Neuronal stem cell (in vitro differentiated cells): Measurements from ENCODE around the gene CAST.

Source experiments
- DNase-seq: peaks from one replicate; pipeline ENCODE4 v3.0.0-alpha.2; 2013; ENCODE audit warnings: low spot score
- H2AFZ ChIP-seq: one replicate; pipeline ENCODE4 v1.6.1; 2013; ENCODE audit warnings: mild to moderate bottlenecking, low read length, inconsistent platforms
- H2AK5ac ChIP-seq: 2 replicates; pipeline ENCODE4 v1.6.1; 2013; ENCODE audit warnings: low read depth, mild to moderate bottlenecking, inconsistent platforms, low read length, moderate library complexity, mixed read lengths
- H2BK120ac ChIP-seq: 2 replicates; pipeline ENCODE4 v1.6.1; 2013; ENCODE audit warnings: low read depth, mild to moderate bottlenecking, inconsistent platforms, low read length, moderate library complexity, mixed read lengths
- H2BK12ac ChIP-seq: one replicate; pipeline ENCODE4 v1.6.1; 2013; ENCODE audit warnings: low read length, inconsistent platforms
- H2BK15ac ChIP-seq: 2 replicates; pipeline ENCODE4 v1.6.1; 2013; ENCODE audit warnings: mild to moderate bottlenecking, low read length, inconsistent platforms, mixed read lengths
- H2BK5ac ChIP-seq: one replicate; pipeline ENCODE4 v1.6.1; 2013; ENCODE audit warnings: inconsistent platforms, mild to moderate bottlenecking, low read length, moderate library complexity
- H3K14ac ChIP-seq: one replicate; pipeline ENCODE4 v1.6.1; 2013; ENCODE audit warnings: low read length, inconsistent platforms
- H3K18ac ChIP-seq: 2 replicates; pipeline ENCODE4 v1.6.1; 2013; ENCODE audit warnings: low read length, inconsistent platforms
- H3K23ac ChIP-seq: 2 replicates; pipeline ENCODE4 v1.6.1; 2013; ENCODE audit warnings: low read depth, mild to moderate bottlenecking, mixed read lengths, low read length, inconsistent platforms; ENCODE audit not compliant: poor library complexity
- H3K27ac ChIP-seq: replicated peaks from 3 replicates; pipeline ENCODE4 v1.5.1; 2013; ENCODE audit warnings: low read length, inconsistent platforms
- H3K27me3 ChIP-seq, 3 experiments: 2 replicates each; pipeline ENCODE4 v1.6.1; 2013; ENCODE audit warnings: low read length in 3 of 3, mild to moderate bottlenecking in 2 of 3, inconsistent platforms in 1 of 3, low read depth in 1 of 3, mixed read lengths in 1 of 3, moderate library complexity in 1 of 3; ENCODE audit not compliant: control insufficient read depth in 3 of 3, insufficient read depth in 3 of 3
- H3K36me3 ChIP-seq, 2 donors: replicated peaks in 1 of 2; 2 replicates each; pipeline ENCODE4 v1.6.1; 2013; ENCODE audit warnings: low read length in 2 of 2; ENCODE audit not compliant: control insufficient read depth in 2 of 2, insufficient read depth in 2 of 2
- H3K4ac ChIP-seq: 2 replicates; pipeline ENCODE4 v1.6.1; 2013; ENCODE audit warnings: inconsistent platforms, mild to moderate bottlenecking, low read length, moderate library complexity
- H3K4me1 ChIP-seq, 2 donors: 1 replicate in 1 of 2; 2 replicates in 1 of 2; pipeline ENCODE4 v1.6.1; 2013; ENCODE audit warnings: low read length in 2 of 2, low read depth in 1 of 2; ENCODE audit not compliant: control insufficient read depth in 2 of 2, insufficient read depth in 1 of 2
- H3K4me2 ChIP-seq: one replicate; pipeline ENCODE4 v1.6.1; 2013; ENCODE audit warnings: mild to moderate bottlenecking, low read length, inconsistent platforms; ENCODE audit not compliant: insufficient read depth, poor library complexity, severe bottlenecking
- H3K4me3 ChIP-seq, 2 donors: 2 replicates each; pipeline ENCODE4 v1.5.1; 2013; ENCODE audit warnings: low read length in 2 of 2, mild to moderate bottlenecking in 2 of 2, inconsistent platforms in 1 of 2, moderate library complexity in 1 of 2
- H3K79me1 ChIP-seq: one replicate; pipeline ENCODE4 v1.6.1; 2013; ENCODE audit warnings: low read depth, mild to moderate bottlenecking, inconsistent platforms, low read length, moderate library complexity
- H3K9ac ChIP-seq: one replicate; pipeline ENCODE4 v1.6.1; 2013; ENCODE audit warnings: mild to moderate bottlenecking, low read depth, low read length, inconsistent platforms; ENCODE audit not compliant: poor library complexity
- H3K9me3 ChIP-seq, 2 donors: replicated peaks in 1 of 2; 2 replicates each; pipeline versions ENCODE3 to v1.6.1; 2013; ENCODE audit warnings: low read length in 2 of 2, mild to moderate bottlenecking in 2 of 2, inconsistent platforms in 1 of 2, low read depth in 1 of 2, mixed read lengths in 1 of 2, moderate library complexity in 1 of 2; ENCODE audit not compliant: control insufficient read depth in 2 of 2, insufficient read depth in 1 of 2
- H4K8ac ChIP-seq: one replicate; pipeline ENCODE4 v1.6.1; 2013; ENCODE audit warnings: low read depth, mild to moderate bottlenecking, inconsistent platforms, low read length, moderate library complexity
- H4K91ac ChIP-seq: one replicate; pipeline ENCODE4 v1.6.1; 2013; ENCODE audit warnings: low read length, low read depth, mild to moderate bottlenecking, inconsistent platforms; ENCODE audit not compliant: poor library complexity
- WGBS, 2 donors: extraction: QIAGEN DNeasy Blood & Tissue Kit; methylation state at CpG; one replicate each; pipeline ENCODE4 v1.1.7; 2013; ENCODE audit warnings: missing lambda C conversion rate in 2 of 2, mixed read lengths in 1 of 2; ENCODE audit not compliant: insufficient read length in 2 of 2, insufficient replicate concordance in 1 of 2; ENCODE audit errors: extremely low coverage in 2 of 2; 5-methylcytosine and 5-hydroxymethylcytosine counted together

The CAST gene

GRCh38 chr5:96657068-96657467 is 5.1 kb upstream of the CAST start:
- Histone ChIP-seq H2BK12ac (no peak overlapping the region), H3K9ac (no peak overlapping the region), H2BK5ac (no peak overlapping the region), H4K91ac (no peak overlapping the region), H3K27ac (no peak overlapping the region), H3K27me3 (peaks cover 0 to 15% (median 6%) of the 10 kb centered on the region in 3 experiments), H3K4me3 (no peak overlapping the region), H3K18ac (no peak overlapping the region), H4K8ac (no peak overlapping the region), H3K23ac (no peak overlapping the region), H3K4me1 (peaks cover 3 to 8% of the 10 kb centered on the region in 2 donors), H2BK15ac (no peak overlapping the region), H3K9me3 (no peaks in the 10 kb centered on the region), H3K4ac (no peak overlapping the region), H2AFZ (no peak overlapping the region), H3K4me2 (no peak overlapping the region), H2BK120ac (no peak overlapping the region), H3K79me1 (no peaks in the 10 kb centered on the region), H3K14ac (no peak overlapping the region), H2AK5ac (no peak overlapping the region), H3K36me3 (no peaks in the 10 kb centered on the region)
- no CpG with 5 or more reads among the region's 3 CpGs for WGBS, 2 donors
- DNase-seq = no peak

GRCh38 chr5:96658272-96658671 is 3.9 kb upstream of the CAST start:
- no peak overlapping the region for H2AK5ac ChIP-seq
- peak; percentile 32 for DNase-seq
- H3K4ac ChIP-seq = no peak overlapping the region
- H3K4me2 ChIP-seq = no peak overlapping the region
- no peaks in the 10 kb centered on the region for H3K9me3 ChIP-seq
- no CpG with 5 or more reads among the region's 1 CpG for WGBS, 2 donors
- H3K4me3 ChIP-seq = no peak overlapping the region
- no peak overlapping the region for H4K91ac ChIP-seq
- H2BK15ac ChIP-seq = no peak overlapping the region
- peaks cover 0 to 15% (median 10%) of the 10 kb centered on the region in 3 experiments for H3K27me3 ChIP-seq
- H2BK120ac ChIP-seq = no peak overlapping the region
- H3K23ac ChIP-seq = no peak overlapping the region
- peaks cover 3 to 8% of the 10 kb centered on the region in 2 donors for H3K4me1 ChIP-seq
- H3K27ac ChIP-seq = no peak overlapping the region
- H3K79me1 ChIP-seq = no peaks in the 10 kb centered on the region
- no peak overlapping the region for H2AFZ ChIP-seq
- no peaks in the 10 kb centered on the region for H3K36me3 ChIP-seq
- no peak overlapping the region for H3K9ac ChIP-seq
- no peak overlapping the region for H3K18ac ChIP-seq
- H2BK5ac ChIP-seq = no peak overlapping the region
- no peak overlapping the region for H4K8ac ChIP-seq
- H2BK12ac ChIP-seq = no peak overlapping the region
- no peak overlapping the region for H3K14ac ChIP-seq

DNA sequence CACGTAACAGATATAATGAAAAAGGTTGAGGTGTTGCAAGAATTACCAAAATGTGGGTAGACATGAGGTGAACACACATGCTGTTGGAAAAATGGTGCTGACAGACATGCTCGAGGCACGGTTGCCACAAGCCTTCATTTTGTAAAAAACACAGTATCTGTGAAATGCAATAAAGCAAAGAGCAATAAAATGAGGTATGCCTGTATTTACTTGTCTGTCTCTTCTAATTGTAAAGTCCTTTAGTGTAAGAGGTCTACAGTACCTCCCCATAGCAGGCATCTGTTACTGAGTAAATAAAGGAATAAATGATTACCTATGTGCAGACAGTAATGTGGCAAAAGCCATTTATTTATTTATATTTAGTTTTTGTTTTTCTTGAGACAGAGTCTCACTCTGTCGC is 3.0 kb upstream of the CAST start:
- no peak for DNase-seq
- no CpG with 5 or more reads among the region's 4 CpGs for WGBS, 2 donors
- Histone ChIP-seq H3K79me1 (no peaks in the 10 kb centered on the region), H3K4me3 (no peak overlapping the region), H3K36me3 (no peaks in the 10 kb centered on the region), H2BK120ac (no peak overlapping the region), H2BK15ac (no peak overlapping the region), H4K8ac (no peak overlapping the region), H3K14ac (no peak overlapping the region), H3K4me2 (no peak overlapping the region), H3K4me1 (peaks cover 3 to 11% of the 10 kb centered on the region in 2 donors), H2AFZ (no peak overlapping the region), H3K9me3 (no peaks in the 10 kb centered on the region), H3K27ac (no peak overlapping the region), H3K18ac (no peak overlapping the region), H2BK5ac (no peak overlapping the region), H3K4ac (no peak overlapping the region), H3K27me3 (peaks cover 0 to 15% (median 15%) of the 10 kb centered on the region in 3 experiments), H2AK5ac (no peak overlapping the region), H2BK12ac (no peak overlapping the region), H4K91ac (no peak overlapping the region), H3K23ac (no peak overlapping the region), H3K9ac (no peak overlapping the region)

DNA sequence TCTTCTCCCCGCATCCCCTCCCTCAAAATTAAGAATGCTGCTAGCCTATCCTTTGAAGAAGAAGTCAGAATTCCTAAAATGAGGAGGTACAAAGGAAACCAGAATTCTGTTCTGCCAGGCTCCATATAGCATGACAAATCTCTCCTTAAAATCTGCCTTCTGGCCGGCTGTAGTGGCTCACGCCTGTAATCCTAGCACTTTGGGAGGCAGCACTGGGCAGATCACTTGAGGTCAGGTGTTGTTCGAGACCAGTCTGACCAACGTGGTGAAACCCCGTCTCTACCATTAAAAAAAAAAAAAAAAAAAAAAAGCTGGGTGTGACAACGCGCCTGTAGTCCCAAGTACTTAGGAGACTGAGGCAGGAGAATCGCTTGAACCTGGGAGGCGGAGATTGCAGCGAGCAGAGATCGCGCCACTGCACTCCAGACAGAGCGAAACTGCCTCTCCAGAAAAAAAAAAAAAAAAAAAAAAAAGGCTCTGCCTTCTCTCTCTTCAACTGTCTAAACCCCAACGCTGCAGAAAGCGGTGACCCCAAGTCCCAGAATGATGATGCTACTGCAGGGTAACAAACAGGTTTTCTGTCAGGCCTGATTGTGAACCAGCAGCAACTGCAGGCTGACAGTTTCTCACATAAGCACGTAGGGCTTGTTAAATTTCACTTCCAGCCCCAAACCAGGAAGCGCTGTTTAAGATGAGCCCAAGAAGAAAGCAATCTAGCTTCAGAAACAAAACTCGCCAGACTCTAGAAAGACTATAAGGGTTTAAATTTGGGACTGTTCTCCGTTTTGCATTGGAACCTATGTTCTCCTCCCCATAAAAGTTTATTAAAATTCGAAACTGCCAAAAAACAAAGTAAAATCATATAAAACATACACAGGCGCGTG is 963 bp upstream of the CAST start:
- H3K4me1 ChIP-seq = peaks cover 3 to 11% of the 10 kb centered on the region in 2 donors
- H2AK5ac ChIP-seq = no peak overlapping the region
- no peak overlapping the region for H3K4ac ChIP-seq
- H3K4me3 ChIP-seq = peak overlapping the region; percentile 76 to 97
- no peak overlapping the region for H3K9ac ChIP-seq
- H2AFZ ChIP-seq = peak overlapping the region; percentile 96
- H4K91ac ChIP-seq = no peak overlapping the region
- H3K36me3 ChIP-seq = no peaks in the 10 kb centered on the region
- H3K27ac ChIP-seq = peak overlapping the region; percentile 32
- peak; percentile 23 for DNase-seq
- H3K4me2 ChIP-seq = peak overlapping the region; percentile 99
- H2BK5ac ChIP-seq = no peak overlapping the region
- no peak overlapping the region for H4K8ac ChIP-seq
- no peak overlapping the region for H2BK15ac ChIP-seq
- WGBS, 2 donors = no CpG with 5 or more reads among the region's 23 CpGs
- peak overlapping the region; percentile 50 for H3K18ac ChIP-seq
- no peaks in the 10 kb centered on the region for H3K9me3 ChIP-seq
- H3K79me1 ChIP-seq = no peaks in the 10 kb centered on the region
- no peak overlapping the region for H3K23ac ChIP-seq
- H3K14ac ChIP-seq = no peak overlapping the region
- H2BK120ac ChIP-seq = no peak overlapping the region
- peaks cover 0 to 15% (median 11%) of the 10 kb centered on the region in 3 experiments for H3K27me3 ChIP-seq
- H2BK12ac ChIP-seq = no peak overlapping the region
